ENCODE measurements around the gene ATCAY.
"Not testable (repeated sequence)": the region's sequence is repeated elsewhere in the genome, so short reads cannot be mapped to it uniquely, and the experiment has no call there.

Gene ATCAY

GRCh38 chr19:3898426-3898825 lies 17.9 kb downstream of the ATCAY start:
- DNase-seq (ENCODE audit: low read depth in 3 of 3, low spot score in 1 of 3): no peak

DNA sequence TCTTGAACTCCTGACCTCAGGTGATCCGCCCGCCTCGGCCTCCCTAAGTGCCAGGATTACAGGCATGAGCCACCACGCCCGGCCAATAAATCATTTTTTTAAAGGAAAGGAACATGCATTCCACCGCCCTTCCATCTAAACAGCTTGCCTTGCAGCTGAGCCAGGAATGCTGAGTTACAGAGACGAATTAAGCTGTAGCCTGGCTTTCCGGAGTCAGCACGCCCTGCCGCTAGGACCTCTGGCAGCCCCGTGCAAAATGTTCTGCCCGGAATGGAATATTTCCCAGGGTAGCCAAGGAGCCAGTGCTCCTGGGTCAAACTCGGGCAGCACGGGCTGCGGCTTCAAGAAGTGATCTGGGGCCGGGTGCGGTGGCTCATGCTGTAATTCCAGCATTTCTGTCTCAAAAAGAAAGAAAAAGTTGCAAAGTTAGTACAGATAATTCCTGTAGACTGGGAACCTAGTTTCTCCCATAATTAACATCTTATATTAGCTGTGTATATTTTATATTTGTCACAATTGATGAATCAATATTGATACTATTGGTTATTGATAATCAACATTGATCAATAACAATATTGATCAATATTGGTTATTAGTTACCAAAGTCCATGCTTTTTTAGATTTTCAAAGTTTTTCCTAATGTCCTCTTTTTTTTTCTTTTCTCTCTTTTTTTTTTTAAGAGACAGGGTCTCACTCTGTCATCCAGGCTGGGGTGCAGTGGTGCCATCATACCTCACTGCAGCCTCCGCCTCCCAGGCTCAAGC lies 19.2 kb downstream of the ATCAY start:
- DNase-seq (ENCODE audit: low read depth in 3 of 3, low spot score in 1 of 3): no peak

DNA sequence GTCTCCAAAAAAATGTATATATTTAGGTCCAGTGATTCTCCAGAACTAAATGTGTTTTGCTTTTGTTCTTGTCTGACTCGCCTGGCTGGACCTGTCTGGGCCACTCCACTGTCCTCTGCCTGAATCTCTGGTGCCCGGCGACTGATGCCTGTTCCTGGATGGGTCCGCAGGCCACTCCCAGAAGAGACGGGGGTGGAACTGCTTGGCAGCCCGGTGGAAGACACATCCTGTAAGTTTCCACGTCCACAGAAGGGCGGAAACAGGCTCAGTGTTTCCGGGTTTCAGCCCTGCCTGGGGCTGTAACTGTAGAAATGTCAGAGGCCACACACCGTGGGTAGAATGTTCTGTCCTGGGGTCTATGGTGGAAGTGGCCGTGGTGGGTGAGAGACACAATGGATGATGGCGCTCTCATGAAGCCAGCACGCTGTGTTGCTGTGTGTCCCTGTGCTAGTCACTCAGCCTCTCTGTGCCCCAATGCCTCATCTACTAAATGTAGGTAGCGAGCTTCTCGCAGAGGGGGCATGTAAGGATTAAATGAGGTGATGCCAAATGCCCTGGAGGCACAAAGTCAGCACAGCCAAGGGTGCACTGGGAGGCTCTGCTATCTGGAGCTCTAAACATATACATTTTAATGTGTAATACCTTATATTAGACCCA lies 22.0 kb downstream of the ATCAY start:
- no peak for DNase-seq (ENCODE audit: low read depth in 3 of 3, low spot score in 1 of 3)

DNA sequence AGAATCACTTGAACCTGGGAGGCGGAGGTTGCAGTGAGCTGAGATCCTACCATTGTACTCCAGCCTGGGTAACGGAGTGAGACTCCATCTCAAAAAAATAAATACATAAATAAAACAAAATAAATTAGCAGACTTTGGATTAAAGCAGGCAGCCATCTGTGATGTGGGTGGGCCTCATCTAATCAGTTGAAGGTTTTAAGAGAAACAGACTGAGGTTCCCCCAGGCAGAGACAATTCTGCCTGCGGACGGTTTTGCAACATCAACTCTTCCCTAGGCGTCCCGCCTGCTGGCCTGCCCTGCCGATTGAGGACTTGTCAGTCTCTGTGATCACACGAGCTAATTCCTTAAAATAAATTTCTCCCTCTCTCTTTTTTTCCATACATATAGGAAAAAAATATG lies 23.7 kb downstream of the ATCAY start:
- DNase-seq (ENCODE audit: low read depth in 3 of 3, low spot score in 1 of 3): no peak

GRCh38 chr19:3907626-3908265 lies 27.3 kb downstream of the ATCAY start:
- no peak for DNase-seq (ENCODE audit: low read depth in 3 of 3, low spot score in 1 of 3)

GRCh38 chr19:3908266-3909054 lies 28.0 kb downstream of the ATCAY start:
- DNase-seq (ENCODE audit: low read depth in 3 of 3, low spot score in 1 of 3): no peak

GRCh38 chr19:3910105-3910504 lies 29.6 kb downstream of the ATCAY start:
- no peak for DNase-seq (ENCODE audit: low read depth in 3 of 3, low spot score in 1 of 3)

DNA sequence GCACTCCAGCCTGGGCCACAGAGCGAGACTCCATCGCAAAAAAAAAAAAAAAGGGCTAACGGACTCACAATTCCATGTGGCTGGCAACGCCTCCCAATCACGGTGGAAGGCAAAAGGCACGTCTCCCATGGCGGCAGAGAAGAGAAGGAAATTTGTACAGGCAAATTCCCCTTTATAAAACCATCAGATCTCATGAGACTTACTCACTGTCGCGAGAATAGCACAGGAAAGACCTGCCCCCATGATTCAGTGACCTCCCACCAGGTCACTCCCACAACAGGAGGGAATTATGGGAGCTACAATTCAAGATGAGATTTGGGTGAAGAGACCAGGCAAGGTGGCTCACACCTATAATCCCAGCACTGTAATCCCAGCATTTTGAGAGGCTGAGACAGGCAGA lies 33.7 kb downstream of the ATCAY start:
- DNase-seq (ENCODE audit: low read depth in 3 of 3, low spot score in 1 of 3): no peak

- no peak for DNase-seq (ENCODE audit: low read depth in 3 of 3, low spot score in 1 of 3)
Measured at GRCh38 chr19:3916033-3916432, 35.5 kb downstream of the ATCAY start.

DNA sequence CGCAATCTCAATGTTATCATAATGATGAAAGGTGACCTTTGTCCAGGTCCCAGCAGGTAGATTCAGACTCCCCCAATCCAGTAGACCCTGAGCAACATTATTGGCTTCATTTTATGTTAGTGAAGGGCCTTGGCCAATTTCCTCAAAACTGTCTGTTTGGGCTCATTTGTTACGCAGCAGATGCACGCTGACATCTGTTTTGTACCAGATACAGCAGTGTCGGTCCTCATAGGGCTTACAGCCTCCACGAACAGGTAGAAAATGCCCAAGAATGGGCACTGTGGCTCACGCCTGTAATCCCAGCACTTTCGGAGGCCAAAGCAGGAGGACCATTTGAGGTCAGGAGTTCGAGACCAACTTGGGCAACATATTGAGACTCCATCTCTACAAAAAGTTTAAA lies 39.3 kb downstream of the ATCAY start:
- no peak for DNase-seq (ENCODE audit: low read depth in 3 of 3, low spot score in 1 of 3)

- DNase-seq (ENCODE audit: low read depth in 3 of 3, low spot score in 1 of 3): no peak
Measured at GRCh38 chr19:3923096-3923758, 42.7 kb downstream of the ATCAY start.

GRCh38 chr19:3923912-3924311 lies 43.4 kb downstream of the ATCAY start:
- DNase-seq (ENCODE audit: low read depth in 3 of 3, low spot score in 1 of 3): no peak

DNA sequence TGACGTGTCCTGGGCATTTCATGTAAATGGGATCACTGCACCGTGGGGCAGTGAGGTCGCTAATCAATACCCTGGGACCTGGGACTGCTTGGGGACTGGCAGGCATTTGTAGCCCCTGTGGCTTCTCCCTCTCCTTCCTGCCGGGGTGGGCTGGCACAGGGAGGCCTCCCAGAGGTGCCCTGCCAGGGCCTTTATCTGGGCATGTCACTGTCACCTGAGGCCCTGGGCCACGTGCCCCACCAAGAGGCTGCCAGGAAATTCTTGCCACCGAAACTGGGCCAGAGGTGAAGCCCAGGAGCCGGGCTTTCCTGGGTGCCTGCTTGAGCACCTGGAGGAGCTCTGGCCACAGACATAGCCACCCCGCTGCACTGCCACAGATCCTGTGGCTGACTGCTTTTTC lies 50.6 kb downstream of the ATCAY start:
- DNase-seq (ENCODE audit: low read depth in 3 of 3, low spot score in 1 of 3): no peak

- DNase-seq (ENCODE audit: low read depth in 3 of 3, low spot score in 1 of 3): no peak
Measured at GRCh38 chr19:3932931-3933810, 52.7 kb downstream of the ATCAY start, which contains the start of gene NMRK2. TSS of gene NMRK2 (plus strand) at chr19:3933069. CDS start at chr19:3933672, 603 bp downstream.

DNA sequence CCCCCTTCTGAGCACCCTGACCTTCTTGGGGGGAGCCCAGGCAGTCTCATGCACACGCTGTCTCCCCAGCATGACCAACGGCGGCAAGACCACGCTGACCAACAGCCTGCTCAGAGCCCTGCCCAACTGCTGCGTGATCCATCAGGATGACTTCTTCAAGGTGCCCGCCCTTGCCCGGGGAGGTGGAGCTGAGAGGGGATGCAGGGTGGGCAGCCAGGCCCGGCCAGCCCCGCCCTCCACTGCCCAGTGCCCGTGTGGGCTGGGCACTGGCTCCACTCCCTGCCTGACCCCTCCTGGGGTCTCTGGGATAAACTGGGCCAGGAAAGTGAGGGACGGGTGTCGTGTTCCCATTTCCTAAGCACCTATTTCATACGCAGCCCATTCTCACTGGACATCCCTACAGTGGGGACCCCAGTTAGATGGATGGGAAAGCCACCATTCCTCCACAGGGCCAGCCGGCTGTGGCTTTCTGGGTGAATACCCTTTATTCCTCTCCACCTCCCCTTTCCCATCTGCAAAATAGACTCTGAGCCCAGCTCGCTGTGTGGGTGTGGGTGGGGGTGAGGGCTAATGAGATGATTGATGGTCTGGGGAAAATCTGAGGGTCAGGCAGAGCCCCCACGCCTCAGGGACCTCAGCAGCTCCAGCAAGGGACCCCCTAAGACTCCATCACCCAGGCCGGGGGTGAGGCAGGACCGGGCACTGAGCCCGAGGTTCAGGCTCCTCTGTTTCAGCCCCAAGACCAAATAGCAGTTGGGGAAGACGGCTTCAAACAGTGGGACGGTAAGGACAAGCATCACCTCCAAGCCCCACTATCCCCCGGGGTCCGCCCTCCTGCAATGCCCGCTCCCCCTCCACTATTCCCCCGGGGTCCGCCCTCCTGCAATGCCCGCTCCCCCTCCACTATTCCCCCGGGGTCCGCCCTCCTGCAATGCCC lies 56.3 kb downstream of the ATCAY start:
- DNase-seq (ENCODE audit: low read depth in 3 of 3, low spot score in 1 of 3): no peak

GRCh38 chr19:3938300-3938950 lies 57.9 kb downstream of the ATCAY start:
- DNase-seq (ENCODE audit: low read depth in 3 of 3, low spot score in 1 of 3): not testable (repeated sequence)

- DNase-seq (ENCODE audit: low read depth in 3 of 3, low spot score in 1 of 3): no peak
Measured at GRCh38 chr19:3942790-3943409, 62.4 kb downstream of the ATCAY start.

All from stimulated activated CD4-positive, alpha-beta T cell treated with anti-CD3 and anti-CD28 coated beads, TNF-alpha, amount 100 ng/mL, for 1 hour (primary cell).